Astrocyte of the cerebellum (primary cell): ENCODE data around the gene HSPA5.
"Not testable (repeated sequence)": the region's sequence is repeated elsewhere in the genome, so short reads cannot be mapped to it uniquely, and the experiment has no call there.

Experiments
- DNase-seq: peaks from one replicate; pipeline ENCODE4 v3.0.0-alpha.2; 2011; ENCODE audit warnings: low read depth
- H3K4me3 ChIP-seq: 2 replicates; pipeline ENCODE4 v1.5.1; 2011; ENCODE audit warnings: mild to moderate bottlenecking, low read depth, low read length, moderate library complexity
- in situ Hi-C: cut with HindIII; loops from 2 replicates; pipeline ENCODE4 v1.10.0; 2017; ENCODE audit warnings: low sequenced_read_pairs
- TF ChIP-seq, protein P1 (sequence below): IDR thresholded peaks from 2 replicates; pipeline ENCODE4 v1.5.1; 2012; ENCODE audit warnings: low read length, low read depth, moderate library complexity, mild to moderate bottlenecking; ENCODE audit errors: missing control alignments

Gene HSPA5

DNA sequence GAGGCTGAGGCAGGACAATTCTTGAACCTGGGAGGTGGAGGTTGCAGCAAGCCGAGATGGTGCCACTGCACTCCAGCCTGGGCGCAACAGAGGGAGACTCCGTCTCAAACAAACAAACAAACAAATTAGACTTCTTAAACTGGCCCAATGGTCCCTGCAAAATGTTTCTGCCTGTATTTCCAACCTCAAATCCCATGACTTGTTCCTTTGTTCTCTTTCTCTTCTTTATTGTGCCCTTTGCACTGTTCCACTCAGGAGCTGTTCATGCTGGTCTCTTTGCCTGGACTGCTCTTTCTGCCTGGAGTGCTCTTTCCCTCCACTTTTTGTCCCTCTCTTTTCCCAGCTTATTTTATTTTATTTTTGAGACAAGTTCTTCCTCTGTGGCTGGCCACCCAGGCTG lies 36.7 kb downstream of the HSPA5 start:
- TF ChIP-seq, protein P1, sequence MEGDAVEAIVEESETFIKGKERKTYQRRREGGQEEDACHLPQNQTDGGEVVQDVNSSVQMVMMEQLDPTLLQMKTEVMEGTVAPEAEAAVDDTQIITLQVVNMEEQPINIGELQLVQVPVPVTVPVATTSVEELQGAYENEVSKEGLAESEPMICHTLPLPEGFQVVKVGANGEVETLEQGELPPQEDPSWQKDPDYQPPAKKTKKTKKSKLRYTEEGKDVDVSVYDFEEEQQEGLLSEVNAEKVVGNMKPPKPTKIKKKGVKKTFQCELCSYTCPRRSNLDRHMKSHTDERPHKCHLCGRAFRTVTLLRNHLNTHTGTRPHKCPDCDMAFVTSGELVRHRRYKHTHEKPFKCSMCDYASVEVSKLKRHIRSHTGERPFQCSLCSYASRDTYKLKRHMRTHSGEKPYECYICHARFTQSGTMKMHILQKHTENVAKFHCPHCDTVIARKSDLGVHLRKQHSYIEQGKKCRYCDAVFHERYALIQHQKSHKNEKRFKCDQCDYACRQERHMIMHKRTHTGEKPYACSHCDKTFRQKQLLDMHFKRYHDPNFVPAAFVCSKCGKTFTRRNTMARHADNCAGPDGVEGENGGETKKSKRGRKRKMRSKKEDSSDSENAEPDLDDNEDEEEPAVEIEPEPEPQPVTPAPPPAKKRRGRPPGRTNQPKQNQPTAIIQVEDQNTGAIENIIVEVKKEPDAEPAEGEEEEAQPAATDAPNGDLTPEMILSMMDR: no peak
- H3K4me3 ChIP-seq: no peak overlapping the region
- in situ Hi-C loops: no loop called here
- DNase-seq: no peak

DNA sequence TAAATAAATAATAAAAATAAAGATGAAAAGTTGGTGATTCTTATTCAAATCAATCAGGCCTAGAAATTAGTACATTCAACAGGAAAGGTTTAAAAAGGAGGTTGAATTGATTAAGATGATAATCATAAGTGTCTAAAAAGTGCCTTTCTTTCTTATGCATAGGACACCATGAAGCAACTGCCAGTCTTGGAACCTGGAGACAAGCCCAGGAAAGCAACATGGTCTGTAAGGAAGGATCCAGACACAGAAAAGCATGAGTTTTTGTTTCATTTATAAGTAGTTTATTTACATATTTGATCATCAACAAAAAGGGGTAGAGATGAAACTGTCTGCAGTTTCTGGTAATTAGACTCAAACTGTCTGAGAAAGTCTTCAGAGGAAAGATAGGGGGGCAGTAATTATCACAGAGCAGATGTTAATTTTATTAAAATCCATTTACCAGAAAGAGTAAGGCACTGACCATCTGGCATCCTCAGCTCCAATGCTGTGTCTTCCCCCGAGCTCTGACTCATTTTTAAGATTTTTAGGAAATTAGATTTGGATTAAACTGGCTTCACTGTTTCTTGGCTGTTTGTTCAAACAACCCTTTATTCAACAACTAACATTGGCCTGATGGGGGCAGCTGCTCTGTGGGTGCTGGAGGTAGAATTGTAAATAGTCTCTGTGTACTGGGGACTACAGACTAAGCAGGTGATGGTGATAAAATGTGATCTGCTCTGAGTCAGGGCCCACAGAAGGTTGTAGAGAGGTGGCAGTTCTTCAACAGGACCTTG lies 38.1 kb downstream of the HSPA5 start:
- DNase-seq: no peak

DNA sequence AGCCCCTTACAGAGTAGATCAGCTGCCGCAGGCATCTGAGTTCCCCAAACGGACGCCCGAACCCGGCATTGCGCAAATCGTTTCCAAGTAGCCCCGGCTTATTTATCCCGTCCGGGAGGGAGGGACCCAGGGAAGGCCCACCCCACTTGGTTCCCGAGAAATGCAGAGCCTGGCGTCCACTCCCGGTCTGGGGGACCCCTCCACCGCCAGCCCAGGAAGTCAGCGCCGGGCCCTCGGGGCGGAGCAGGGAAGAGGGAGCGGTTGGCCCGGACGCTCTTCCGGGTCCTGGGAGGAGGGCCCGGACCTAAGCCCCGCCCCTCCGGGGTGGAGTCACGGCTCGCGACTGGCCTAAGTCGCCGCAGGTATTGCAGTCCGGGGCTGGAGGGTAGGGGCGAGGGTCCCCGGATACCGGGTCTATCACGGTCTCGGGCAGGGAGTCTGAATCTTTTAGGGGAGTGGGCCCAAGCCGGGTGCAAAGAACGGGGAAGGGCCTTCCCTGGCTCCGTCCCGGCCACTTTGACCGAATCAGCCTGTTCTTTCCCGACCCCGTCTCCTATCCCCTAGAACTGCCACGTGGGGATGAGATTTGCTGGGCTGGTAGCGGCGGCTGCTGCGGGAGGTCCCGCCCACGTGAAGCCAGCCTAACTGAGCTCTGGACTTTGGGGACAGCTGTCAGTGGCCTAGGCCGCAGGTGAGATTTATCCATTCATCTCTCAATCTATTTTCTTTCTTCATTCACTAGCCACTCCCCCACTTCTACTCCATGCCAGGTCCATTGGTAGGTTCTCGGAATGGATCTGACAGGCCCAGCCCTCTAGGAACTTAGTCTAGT lies 40.7 kb downstream of the HSPA5 start, which contains the start of gene RABEPK:
TSS of gene RABEPK (plus strand) at position 327 of the 832 bp plus-strand sequence. CDS start 2,472 bp downstream, outside the sequence.
- in situ Hi-C loops: no loop called here
- peak; percentile 82 for DNase-seq
- TF ChIP-seq, protein P1: no peak
- peak within 1 kb of the TSS; percentile 68 for H3K4me3 ChIP-seq

More for the DNA sequence above, 38.1 kb downstream of the HSPA5 start:
- TF ChIP-seq, protein P1: no peak
- in situ Hi-C loops: no loop called here
- H3K4me3 ChIP-seq: no peak overlapping the region

DNA sequence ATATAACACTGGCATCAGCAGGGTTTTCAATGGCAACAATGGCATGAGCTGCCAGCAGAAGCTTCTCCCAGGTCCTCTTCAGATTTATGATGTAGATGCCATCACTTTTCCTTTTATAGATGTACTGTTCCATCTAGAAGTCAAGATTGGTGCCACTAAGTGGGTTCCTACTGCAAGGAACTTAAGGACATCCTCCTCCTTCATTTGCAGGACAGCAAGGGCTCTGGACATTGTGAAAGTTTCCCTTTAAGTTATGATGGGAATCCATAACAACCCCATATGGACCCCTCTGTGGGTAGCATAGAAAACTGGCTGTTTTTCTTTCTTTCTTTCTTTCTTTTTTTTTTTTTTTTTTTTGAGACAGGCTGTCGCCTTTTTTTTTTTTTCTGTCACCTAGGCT lies 45.6 kb downstream of the HSPA5 start:
- DNase-seq, H3K4me3 ChIP-seq, in situ Hi-C loops: not testable (repeated sequence)

DNA sequence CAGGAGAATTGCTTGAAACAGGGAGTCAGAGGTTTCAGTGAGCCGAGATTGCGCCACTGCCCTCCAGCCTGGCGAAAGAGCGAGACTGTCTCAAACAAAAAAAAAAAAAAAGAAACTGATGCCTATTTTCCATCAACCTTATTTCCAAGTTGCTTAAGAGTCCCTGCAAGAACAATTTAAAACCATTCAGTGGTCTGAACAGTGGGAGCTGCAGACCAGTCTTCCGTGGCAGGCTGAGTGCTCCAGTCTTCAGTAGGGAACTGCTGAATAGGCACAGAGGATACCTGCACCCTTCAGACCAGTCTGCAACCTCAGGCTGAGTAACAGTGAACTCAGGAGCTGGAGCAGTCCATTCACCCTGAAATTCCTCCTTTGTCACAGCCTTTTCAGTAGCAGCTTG lies 46.7 kb downstream of the HSPA5 start:
- DNase-seq: not testable (repeated sequence)

DNA sequence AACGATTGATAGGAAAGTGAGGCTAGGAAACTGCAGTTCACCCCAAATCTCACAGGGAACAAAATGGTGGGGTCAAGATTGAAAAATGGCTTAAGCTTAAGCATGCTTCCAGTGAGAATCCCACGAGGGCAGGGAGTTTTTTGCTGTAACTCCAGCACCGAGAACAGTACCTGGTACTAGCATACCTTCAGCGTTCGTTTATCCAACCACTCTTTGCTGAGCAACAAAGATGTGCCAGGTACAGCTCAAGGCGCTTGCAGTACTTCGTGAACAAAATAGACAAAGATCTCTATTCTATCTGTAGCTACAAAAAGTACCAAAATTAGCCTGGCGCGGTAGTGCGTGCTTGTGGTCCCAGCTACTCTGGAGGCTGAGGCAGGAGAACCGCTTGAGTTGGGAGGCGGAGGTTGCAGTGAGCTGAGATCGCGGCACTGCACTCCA lies 50.8 kb downstream of the HSPA5 start:
- in situ Hi-C loops: no loop called here
- no peak for DNase-seq
- TF ChIP-seq, protein P1: no peak
- H3K4me3 ChIP-seq: peak overlapping the region; percentile 85

More for the DNA sequence above, 46.7 kb downstream of the HSPA5 start:
- H3K4me3 ChIP-seq, in situ Hi-C loops: not testable (repeated sequence)

DNA sequence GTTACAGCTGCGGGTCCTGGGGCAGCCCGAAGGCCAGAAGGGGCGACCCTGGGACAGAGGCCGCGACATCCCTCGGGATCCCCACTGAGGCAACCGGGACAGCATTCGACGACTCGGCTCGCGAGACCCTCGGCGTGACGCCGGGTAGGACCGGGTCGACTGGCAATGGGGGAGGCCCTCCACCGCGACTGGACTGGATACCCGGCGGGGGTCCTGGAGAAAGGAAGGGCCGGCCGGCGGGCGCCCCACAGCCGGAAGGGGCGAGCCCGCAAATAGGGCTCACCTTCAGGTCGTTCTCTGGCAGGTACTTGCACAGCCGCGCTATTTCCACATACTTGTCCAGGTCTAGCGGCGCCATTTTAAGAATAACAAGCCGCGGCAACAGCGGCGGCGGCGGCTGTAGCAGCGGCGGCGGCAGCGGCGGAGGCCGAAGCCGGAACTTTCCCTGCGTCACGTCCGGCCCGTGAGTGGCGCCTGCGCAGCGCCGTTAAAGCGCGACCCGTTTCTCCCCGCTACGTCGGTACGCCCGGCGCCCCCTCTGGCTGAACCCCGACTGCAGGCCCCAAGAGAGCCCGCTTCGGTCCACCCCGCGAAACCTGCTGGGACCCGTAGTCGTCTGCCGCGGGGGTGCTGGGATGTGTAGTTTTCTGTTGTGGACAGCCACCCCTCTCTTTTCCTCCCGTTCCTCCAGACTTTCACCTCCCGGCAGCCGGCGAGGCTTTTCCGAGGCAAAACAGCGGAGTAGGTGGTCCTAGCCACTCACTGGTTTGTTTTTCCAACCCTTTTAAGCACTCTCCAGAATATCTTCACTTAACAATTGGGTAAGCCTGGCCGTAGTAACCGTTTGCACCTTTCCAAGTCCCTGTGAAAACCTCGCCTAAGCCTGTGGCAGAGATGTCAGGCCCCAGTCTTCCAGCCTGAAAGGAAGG lies 51.5 kb downstream of the HSPA5 start, which contains the start of gene PPP6C:
TSS of gene PPP6C (minus strand) at position 443 of the 929 bp plus-strand sequence. CDS start at position 358, 85 bp downstream.
- in situ Hi-C loops: no loop called here
- TF ChIP-seq, protein P1: peak; percentile 66
- DNase-seq: peak; percentile 91
- peak within 1 kb of the TSS; percentile 85 for H3K4me3 ChIP-seq
